Gastrocnemius medialis (tissue), 4 donors: ENCODE results near the gene PABPC1L2A.

Source experiments
- CTCF ChIP-seq, 5 experiments: fragments of 450-650 bp in 3 of 5; fragments of 200-600 bp in 2 of 5; sonication (generic) in 2 of 5; IDR thresholded peaks in 4 of 5; conservative IDR thresholded peaks in 1 of 5; 1 replicate in 4 of 5; 2 replicates in 1 of 5; pipeline ENCODE4 v1.5.1; 2016 to 2019; ENCODE audit warnings: antibody characterized with exemption in 5 of 5, mild to moderate bottlenecking in 3 of 5, moderate library complexity in 3 of 5
- POLR2A ChIP-seq, 2 donors: fragments of 450-650 bp; IDR thresholded peaks; one replicate each; pipeline ENCODE4 v1.6.1; 2017; ENCODE audit warnings: antibody characterized with exemption in 2 of 2, mild to moderate bottlenecking in 2 of 2, moderate library complexity in 2 of 2

- no peak for TF ChIP-seq CTCF (IDR thresholded peaks at IDR 0.05 in 4 of 5, conservative IDR thresholded peaks at IDR 0.05 in 1 of 5)
- no peak for TF ChIP-seq POLR2A (IDR thresholded peaks at IDR 0.05)
These were observed 10.6 kb downstream of the PABPC1L2A start for GRCh38 chrX:73068467-73069364.
